GM21786 (cell line): ENCODE data around the gene RPH3AL.

Source experiments
- ATAC-seq: cut with Tn5 transposase; IDR thresholded peaks from one replicate; pipeline ENCODE4 v1.9.1; 2021; ENCODE audit not compliant: unreplicated experiment

The RPH3AL gene

GRCh38 chr17:266219-266618, 86.4 kb downstream of the RPH3AL start:
- ATAC-seq: no peak

- ATAC-seq: no peak
Measured at GRCh38 chr17:265718-266117, 86.9 kb downstream of the RPH3AL start.

GRCh38 chr17:263773-264172, 88.8 kb downstream of the RPH3AL start:
- ATAC-seq: no peak

GRCh38 chr17:263271-263670, 89.3 kb downstream of the RPH3AL start:
- ATAC-seq: no peak

- no peak for ATAC-seq
Measured at GRCh38 chr17:261635-262034, 91.0 kb downstream of the RPH3AL start.

- no peak for ATAC-seq
Measured at GRCh38 chr17:260944-261343, 91.7 kb downstream of the RPH3AL start.

GRCh38 chr17:260031-260791, 92.4 kb downstream of the RPH3AL start:
- ATAC-seq: no peak

GRCh38 chr17:259341-259976, 93.1 kb downstream of the RPH3AL start:
- no peak for ATAC-seq

GRCh38 chr17:258906-259305, 93.7 kb downstream of the RPH3AL start:
- no peak for ATAC-seq

- ATAC-seq: no peak
Measured at GRCh38 chr17:258045-258734, 94.4 kb downstream of the RPH3AL start.

- no peak for ATAC-seq
Measured at GRCh38 chr17:253091-253846, 99.3 kb downstream of the RPH3AL start.

- ATAC-seq: no peak
Measured at GRCh38 chr17:252456-252855, 100.2 kb downstream of the RPH3AL start.

GRCh38 chr17:251531-251930, 101.1 kb downstream of the RPH3AL start:
- no peak for ATAC-seq

GRCh38 chr17:250487-251300, 101.9 kb downstream of the RPH3AL start:
- no peak for ATAC-seq

- no peak for ATAC-seq
Measured at GRCh38 chr17:249236-249993, 103.2 kb downstream of the RPH3AL start.

- ATAC-seq: no peak
Measured at GRCh38 chr17:248337-249235, 104.0 kb downstream of the RPH3AL start.

- ATAC-seq: no peak
Measured at GRCh38 chr17:247767-248166, 104.8 kb downstream of the RPH3AL start.

- no peak for ATAC-seq
Measured at GRCh38 chr17:246851-247421, 105.7 kb downstream of the RPH3AL start.
